H1 (cell line): ENCODE results near the gene HDHD5.

Experiments used
- CBX5 ChIP-seq: fragments of 300-800, 300-1000 bp; sonication (generic); IDR thresholded peaks from 2 replicates; pipeline ENCODE4 v1.7.1; 2016; ENCODE audit warnings: antibody characterized with exemption, low read length, low read depth
- EP300 ChIP-seq, 2 experiments: IDR thresholded peaks; 1 replicate in 1 of 2; 2 replicates in 1 of 2; pipeline ENCODE4 v1.6.1; 2011 to 2012; ENCODE audit warnings: low read depth in 2 of 2, low read length in 2 of 2, mild to moderate bottlenecking in 2 of 2, borderline replicate concordance in 1 of 2, inconsistent platforms in 1 of 2, moderate library complexity in 1 of 2
- EZH2 ChIP-seq: fragments of 200-600 bp; sonication (generic); IDR thresholded peaks from 2 replicates; pipeline ENCODE4 v1.7.1; 2012; ENCODE audit warnings: low read depth, mild to moderate bottlenecking, moderate library complexity, low read length, inconsistent platforms; ENCODE audit not compliant: severe bottlenecking
- JUND ChIP-seq: IDR thresholded peaks from 2 replicates; pipeline ENCODE4 v1.6.1; 2011; ENCODE audit warnings: mild to moderate bottlenecking, improper control_type of control experiment, low read length
- POLR2A ChIP-seq, 2 experiments: IDR thresholded peaks; 1 replicate in 1 of 2; 2 replicates in 1 of 2; pipeline ENCODE4 v1.6.1; 2011; ENCODE audit warnings: low read depth in 2 of 2, low read length in 2 of 2, mild to moderate bottlenecking in 2 of 2; ENCODE audit errors: control extremely low read depth in 1 of 2
- POU5F1 ChIP-seq: IDR thresholded peaks from 2 replicates; pipeline ENCODE4 v1.6.1; 2011; ENCODE audit warnings: low read depth, mild to moderate bottlenecking, low read length, moderate library complexity
- RFX5 ChIP-seq: IDR thresholded peaks from 2 replicates; pipeline ENCODE4 v1.6.1; 2011; ENCODE audit warnings: low read depth, low read length, improper control_type of control experiment, borderline replicate concordance
- TCF12 ChIP-seq: IDR thresholded peaks from 2 replicates; pipeline ENCODE4 v1.6.1; 2011; ENCODE audit warnings: low read depth, mild to moderate bottlenecking, low read length
- ZNF274 ChIP-seq: IDR thresholded peaks from 2 replicates; pipeline ENCODE4 v1.7.0; 2012; ENCODE audit warnings: low read length, borderline replicate concordance; ENCODE audit errors: extremely low read depth
- TF ChIP-seq, protein P1 (sequence below), 3 experiments: IDR thresholded peaks; 1 replicate in 2 of 3; 2 replicates in 1 of 3; pipeline versions ENCODE4 v1.5.1 to v1.6.1; 2011; ENCODE audit warnings: low read length in 3 of 3, mild to moderate bottlenecking in 3 of 3, inconsistent platforms in 2 of 3, low read depth in 1 of 3, moderate library complexity in 1 of 3; ENCODE audit not compliant: insufficient read depth in 1 of 3; ENCODE audit errors: control extremely low read depth in 1 of 3
- TF ChIP-seq, protein P2 (sequence below): IDR thresholded peaks from 2 replicates; pipeline ENCODE4 v1.6.1; 2012; ENCODE audit warnings: low read length, inconsistent platforms

DNA sequence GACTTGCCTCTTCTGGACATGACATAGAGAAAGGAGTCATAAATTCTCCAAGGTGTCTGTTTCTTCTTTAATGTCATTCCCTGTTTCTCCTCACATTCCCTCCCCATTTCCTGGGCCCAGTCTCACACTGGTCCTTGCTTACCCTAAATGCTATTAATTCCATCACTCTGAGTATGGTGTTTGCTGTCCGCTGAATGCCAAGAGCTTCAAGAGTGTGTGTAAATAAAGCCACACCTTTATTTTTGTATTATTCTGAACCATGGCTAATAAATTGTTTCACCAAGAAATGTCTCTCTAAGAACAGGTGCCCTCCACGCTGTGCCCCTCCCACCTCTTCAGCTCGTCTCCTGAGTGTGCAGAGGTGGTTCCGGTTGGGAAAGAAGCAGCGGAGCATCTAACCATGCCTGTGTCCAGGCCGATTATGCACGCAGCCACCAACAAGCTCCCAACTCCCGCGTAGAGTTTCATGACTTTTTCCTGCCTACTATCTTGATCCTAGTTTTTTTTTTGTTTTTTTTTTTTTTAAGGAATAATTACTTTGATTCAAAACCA, 46.5 kb downstream of the HDHD5 start:
- TF ChIP-seq, protein P1, sequence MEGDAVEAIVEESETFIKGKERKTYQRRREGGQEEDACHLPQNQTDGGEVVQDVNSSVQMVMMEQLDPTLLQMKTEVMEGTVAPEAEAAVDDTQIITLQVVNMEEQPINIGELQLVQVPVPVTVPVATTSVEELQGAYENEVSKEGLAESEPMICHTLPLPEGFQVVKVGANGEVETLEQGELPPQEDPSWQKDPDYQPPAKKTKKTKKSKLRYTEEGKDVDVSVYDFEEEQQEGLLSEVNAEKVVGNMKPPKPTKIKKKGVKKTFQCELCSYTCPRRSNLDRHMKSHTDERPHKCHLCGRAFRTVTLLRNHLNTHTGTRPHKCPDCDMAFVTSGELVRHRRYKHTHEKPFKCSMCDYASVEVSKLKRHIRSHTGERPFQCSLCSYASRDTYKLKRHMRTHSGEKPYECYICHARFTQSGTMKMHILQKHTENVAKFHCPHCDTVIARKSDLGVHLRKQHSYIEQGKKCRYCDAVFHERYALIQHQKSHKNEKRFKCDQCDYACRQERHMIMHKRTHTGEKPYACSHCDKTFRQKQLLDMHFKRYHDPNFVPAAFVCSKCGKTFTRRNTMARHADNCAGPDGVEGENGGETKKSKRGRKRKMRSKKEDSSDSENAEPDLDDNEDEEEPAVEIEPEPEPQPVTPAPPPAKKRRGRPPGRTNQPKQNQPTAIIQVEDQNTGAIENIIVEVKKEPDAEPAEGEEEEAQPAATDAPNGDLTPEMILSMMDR (IDR thresholded peaks at IDR 0.05; ENCODE audit: control extremely low read depth in 1 of 3, insufficient read depth in 1 of 3, low read depth in 1 of 3, low read length in 3 of 3): no peak
- TF ChIP-seq POU5F1 (no peak), RFX5 (no peak), POLR2A (IDR thresholded peaks at IDR 0.05; ENCODE audit: control extremely low read depth in 1 of 2, low read depth in 2 of 2, low read length in 2 of 2) (no peak), EZH2 (no peak), TCF12 (no peak), CBX5 (no peak), EP300 (IDR thresholded peaks at IDR 0.05; ENCODE audit: borderline replicate concordance in 1 of 2, low read depth in 2 of 2, low read length in 2 of 2) (no peak), JUND (no peak), ZNF274 (no peak)
- TF ChIP-seq, protein P2, sequence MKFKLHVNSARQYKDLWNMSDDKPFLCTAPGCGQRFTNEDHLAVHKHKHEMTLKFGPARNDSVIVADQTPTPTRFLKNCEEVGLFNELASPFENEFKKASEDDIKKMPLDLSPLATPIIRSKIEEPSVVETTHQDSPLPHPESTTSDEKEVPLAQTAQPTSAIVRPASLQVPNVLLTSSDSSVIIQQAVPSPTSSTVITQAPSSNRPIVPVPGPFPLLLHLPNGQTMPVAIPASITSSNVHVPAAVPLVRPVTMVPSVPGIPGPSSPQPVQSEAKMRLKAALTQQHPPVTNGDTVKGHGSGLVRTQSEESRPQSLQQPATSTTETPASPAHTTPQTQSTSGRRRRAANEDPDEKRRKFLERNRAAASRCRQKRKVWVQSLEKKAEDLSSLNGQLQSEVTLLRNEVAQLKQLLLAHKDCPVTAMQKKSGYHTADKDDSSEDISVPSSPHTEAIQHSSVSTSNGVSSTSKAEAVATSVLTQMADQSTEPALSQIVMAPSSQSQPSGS: no peak
